ENCODE measurements around the gene METTL27.

DNA sequence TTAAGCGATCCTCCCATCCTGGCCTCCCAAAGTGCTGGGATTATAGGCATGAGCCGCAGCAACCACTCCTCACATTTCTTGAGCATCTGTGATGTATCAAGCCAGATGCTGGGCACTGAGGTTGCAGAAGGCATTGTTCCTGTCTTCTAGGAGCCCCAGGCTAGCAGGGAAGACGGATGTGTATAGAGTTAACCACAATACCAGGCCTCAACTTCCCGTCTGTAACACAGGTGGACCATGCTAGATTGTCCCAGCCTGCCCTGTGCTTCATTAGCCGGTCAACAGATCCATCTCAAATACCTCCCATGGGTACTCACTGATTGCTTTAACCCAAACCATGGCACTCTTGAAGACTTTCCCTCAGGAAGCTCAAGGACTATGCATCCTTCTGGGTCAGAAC is 13.3 kb downstream of the METTL27 start:
- TF ChIP-seq TAF1 (conservative IDR thresholded peaks at IDR 0.05) (no peak), YY1 (IDR thresholded peaks at IDR 0.05) (no peak)
- TF ChIP-seq, protein P1, sequence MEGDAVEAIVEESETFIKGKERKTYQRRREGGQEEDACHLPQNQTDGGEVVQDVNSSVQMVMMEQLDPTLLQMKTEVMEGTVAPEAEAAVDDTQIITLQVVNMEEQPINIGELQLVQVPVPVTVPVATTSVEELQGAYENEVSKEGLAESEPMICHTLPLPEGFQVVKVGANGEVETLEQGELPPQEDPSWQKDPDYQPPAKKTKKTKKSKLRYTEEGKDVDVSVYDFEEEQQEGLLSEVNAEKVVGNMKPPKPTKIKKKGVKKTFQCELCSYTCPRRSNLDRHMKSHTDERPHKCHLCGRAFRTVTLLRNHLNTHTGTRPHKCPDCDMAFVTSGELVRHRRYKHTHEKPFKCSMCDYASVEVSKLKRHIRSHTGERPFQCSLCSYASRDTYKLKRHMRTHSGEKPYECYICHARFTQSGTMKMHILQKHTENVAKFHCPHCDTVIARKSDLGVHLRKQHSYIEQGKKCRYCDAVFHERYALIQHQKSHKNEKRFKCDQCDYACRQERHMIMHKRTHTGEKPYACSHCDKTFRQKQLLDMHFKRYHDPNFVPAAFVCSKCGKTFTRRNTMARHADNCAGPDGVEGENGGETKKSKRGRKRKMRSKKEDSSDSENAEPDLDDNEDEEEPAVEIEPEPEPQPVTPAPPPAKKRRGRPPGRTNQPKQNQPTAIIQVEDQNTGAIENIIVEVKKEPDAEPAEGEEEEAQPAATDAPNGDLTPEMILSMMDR (IDR thresholded peaks at IDR 0.05; ENCODE audit: low read depth, low read length, missing input control): no peak
- TF ChIP-seq, protein P2, sequence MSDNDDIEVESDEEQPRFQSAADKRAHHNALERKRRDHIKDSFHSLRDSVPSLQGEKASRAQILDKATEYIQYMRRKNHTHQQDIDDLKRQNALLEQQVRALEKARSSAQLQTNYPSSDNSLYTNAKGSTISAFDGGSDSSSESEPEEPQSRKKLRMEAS (IDR thresholded peaks at IDR 0.05): no peak

All from liver (tissue), 3 donors.